RPMI8226 (cell line): ENCODE results near the gene CRB2.
"Not testable (repeated sequence)": the region's sequence is repeated elsewhere in the genome, so short reads cannot be mapped to it uniquely, and the experiment has no call there.

Experiments
- DNase-seq: peaks from one replicate; pipeline ENCODE4 v3.0.0-alpha.2; 2015

The CRB2 gene

DNA sequence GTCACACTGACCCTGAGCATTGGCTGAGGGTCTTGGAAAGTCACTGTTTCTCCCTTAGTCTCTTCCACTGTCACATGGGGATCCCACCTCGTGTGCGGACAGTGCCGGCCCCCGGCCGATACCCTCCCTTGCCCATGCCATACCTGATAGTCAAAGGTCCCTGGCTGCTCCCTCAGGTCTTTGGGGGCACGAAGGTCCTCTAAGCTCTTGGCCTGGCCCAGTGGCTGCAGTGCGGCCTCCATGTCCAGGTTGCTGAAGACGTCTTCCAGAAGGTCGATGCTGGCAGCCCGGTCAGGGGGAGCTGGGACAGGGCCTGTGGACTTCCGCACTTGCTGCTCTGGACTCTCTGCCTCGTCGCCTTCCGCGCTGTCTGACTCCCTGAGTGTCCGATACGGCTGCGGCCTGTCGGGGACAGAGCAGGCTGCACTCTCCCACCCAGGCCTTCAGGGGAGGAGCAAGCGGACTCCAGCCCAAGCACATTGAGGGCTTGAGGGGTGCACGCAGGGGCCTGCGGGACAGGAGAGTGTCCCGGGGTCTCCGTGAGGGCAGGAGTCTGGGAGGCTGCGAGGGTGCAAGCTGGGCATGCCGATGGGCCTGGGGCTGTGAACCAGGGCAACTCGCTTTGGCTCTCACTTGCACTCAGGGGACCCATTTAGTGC lies 27.6 kb downstream of the CRB2 start:
- no peak for DNase-seq

DNA sequence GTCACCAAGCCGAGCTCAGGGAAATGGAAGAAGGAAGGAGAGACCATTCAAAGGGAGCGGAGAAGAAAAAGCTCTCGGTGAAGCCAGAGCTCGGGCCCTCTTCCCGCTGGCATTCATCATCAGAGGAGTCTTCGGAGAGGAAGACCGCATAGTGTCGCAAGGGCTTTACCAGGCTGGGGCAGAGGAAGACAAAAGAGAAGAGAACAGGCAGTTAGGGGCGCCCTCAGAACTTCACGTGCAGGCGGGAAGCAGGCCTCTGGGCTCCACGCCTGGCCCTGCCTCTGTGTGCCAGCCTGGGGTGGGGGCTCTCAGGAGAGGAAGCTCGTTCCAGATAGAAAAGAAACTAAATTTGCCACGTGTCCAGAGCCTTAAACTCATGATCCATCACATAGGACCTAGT lies 31.7 kb downstream of the CRB2 start:
- no peak for DNase-seq

DNA sequence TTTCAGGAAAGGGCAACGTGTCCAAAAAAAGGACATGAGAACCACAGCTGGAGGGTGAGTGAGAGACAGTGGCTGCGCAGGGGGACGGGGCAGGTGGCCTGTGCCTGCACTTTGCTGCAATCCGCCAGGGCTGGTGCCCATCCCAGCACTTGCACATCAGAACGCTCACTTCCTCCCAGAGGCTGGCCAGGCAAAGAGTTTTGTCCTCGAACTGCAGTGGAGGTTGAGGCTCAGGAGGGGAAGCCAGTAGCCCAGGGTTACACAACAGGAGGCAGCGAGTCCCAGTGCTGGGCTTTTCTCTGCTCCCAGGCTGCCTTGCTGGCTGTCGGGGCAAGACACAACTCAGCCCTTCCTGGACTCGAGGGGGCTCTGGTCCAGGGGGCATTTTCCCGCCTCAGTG lies 33.1 kb downstream of the CRB2 start:
- no peak for DNase-seq

DNA sequence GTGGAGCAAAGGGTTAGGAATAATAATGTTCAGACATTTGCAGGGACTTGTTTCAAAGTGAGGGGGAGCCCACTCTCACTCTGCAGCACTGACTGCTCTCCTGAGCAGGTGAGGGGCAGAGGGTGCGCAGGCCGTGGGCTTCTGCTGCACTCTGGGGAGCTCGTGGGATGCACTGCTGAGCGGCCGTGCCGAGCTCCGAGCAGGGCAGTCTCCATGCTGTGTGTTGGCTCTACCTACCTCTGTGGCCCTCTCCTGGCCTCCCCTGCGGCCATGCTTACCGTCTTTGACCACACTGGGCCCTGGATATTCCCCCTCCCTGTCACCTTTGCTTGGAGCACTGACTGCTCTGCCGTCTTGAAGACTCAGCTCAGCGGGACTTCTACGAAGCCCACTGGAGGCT lies 33.7 kb downstream of the CRB2 start:
- no peak for DNase-seq

- DNase-seq = no peak
These were observed 34.5 kb downstream of the CRB2 start for GRCh38 chr9:123390337-123391135.

- DNase-seq = no peak
These were observed 35.2 kb downstream of the CRB2 start for GRCh38 chr9:123391233-123391632.

- no peak for DNase-seq
These were observed 35.9 kb downstream of the CRB2 start for GRCh38 chr9:123391946-123392345.

GRCh38 chr9:123392802-123393201 lies 36.8 kb downstream of the CRB2 start:
- DNase-seq = no peak

GRCh38 chr9:123394291-123395235 lies 38.6 kb downstream of the CRB2 start:
- no peak for DNase-seq

GRCh38 chr9:123395276-123395688 lies 39.3 kb downstream of the CRB2 start:
- no peak for DNase-seq

DNA sequence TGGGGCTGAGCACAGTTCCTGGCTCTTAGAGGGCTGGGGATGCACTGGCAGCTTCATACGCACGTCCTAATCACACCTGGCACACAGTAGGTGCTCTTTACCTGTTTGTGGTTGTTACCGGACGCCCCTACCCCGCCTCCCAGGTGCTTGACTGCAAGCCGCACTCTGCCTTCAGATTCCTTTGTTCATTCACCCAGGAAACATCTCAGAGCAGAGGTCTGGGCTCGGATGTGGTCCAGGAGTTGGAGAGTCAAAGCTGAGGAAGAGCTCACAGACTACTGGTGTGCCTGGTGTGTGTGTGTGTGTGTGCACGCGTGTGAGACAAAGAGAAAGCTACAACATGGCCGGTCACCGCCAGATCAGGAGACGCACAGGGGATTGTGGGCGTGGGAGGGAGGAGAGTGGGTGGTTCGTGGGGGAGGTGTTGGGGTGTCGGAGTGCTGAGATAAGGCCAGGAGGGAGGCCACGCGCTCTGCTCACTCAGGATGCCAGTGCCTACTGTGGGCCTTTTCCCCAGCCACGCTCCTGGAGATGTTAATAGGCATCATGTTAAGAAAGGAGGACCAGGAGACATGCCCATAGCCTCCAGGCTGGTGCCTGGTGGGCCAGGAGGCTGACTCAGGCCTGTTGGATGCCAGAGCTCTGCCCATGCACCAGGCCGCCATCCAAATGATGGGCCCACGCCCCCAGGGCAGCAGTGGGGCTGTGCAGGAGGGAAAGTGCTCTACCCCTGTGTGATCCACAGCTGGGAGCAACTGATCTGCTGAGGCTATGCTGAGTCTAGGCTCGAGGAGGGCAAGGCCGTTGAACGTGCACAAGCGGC lies 39.9 kb downstream of the CRB2 start:
- no peak for DNase-seq

- no peak for DNase-seq
These were observed 42.0 kb downstream of the CRB2 start for GRCh38 chr9:123397975-123398374.

DNA sequence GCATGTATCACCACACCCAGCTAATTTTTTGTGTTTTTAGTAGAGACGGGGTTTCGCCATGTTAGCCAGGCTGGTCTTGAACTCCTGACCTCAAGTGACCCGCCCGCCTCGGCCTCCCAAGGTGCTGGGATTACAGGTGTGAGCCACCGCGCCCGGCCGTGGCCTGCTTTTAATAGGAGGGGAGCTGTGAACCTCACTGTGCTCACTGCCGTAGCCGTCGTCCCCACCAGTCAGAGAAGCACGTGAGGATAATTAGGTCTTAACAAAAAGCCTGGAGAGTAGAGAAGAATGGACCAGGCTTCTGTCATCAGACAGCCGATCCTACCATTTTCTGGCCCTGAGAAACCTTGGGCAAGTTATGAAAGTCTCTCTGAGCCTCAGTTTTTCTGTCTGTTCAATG lies 42.9 kb downstream of the CRB2 start:
- DNase-seq = not testable (repeated sequence)

- peak; percentile 35 for DNase-seq
These were observed 43.9 kb downstream of the CRB2 start for GRCh38 chr9:123399803-123400378.

DNA sequence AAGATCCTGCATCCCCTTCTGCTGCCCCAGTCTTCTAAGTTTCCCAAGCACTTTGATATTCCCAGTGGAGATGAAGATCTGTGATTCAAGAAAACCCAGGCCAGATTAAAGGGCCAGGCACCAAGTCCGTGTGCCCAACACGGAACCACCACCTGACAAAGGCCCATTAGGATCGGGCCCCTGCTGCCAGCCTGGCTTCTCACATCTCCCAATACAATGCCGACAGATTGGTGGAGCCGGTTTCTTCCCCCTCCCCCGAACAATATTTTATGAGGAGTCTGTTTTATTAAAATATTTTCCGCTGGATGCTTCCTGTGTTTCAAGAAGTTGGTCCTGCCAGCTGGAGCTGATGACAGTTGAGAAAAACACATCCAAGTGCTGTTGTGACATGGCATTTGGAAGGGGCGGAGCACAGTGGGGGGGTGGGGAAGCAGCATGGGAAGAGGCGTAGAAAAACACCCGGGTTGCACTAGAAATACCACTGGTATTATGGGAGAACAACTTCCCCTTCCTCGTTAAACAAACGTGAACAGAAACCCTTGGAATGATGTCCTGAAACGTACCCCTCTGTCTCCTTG lies 45.0 kb downstream of the CRB2 start:
- no peak for DNase-seq

- peak; percentile 59 for DNase-seq
These were observed 46.0 kb downstream of the CRB2 start for GRCh38 chr9:123401879-123402513.

DNA sequence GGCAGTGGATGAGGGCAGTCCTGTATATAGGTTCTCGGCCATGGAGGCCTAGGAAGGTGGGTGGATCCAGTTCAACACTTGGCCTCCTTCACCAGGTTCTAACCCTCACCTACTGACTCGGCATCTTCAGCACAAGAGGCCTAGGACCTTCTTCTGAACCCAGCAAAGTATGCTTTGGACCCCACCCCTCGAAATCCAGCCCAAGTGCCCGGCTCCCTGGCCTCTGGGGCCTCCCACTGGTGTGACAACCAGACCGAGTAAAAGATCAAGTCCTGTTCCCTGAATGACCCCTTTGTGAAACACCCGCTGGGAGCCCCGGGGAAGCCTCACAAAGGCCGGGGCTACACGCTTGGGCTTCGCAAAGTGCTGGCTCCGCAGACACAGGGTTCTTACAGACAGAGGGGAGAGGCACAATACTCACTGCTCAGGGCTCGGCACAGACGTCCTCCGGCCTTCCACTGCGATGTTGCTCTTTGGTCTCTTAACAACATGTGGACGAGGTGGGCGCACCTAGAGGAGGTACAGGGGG lies 47.0 kb downstream of the CRB2 start:
- no peak for DNase-seq

GRCh38 chr9:123406016-123406415 lies 50.0 kb downstream of the CRB2 start:
- no peak for DNase-seq

DNA sequence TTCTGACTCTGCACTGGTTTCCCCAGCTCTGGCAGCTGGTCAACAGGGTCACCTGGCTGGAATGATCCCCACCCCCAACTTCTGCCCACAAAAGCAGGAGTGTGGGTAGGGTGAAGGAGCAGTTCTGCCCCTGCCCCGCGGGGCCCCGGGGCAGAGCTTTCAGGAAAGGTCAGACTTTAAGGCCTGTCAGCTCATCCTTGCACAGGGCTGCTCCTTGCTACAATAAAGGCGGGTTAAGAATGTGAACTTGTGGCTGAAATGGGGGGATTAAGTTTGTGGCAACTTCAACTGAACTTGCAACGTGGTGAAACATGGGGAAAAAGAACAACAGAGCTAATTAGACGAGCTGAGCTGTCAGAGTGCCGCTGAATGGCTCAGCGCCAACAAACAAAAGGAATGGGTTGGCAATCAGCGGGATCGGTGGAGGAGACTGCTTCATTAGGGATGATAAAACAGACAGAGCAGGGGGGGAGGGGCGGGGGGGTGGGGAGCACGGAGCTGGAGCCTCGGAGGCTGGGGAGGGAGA lies 50.8 kb downstream of the CRB2 start:
- DNase-seq = no peak

DNA sequence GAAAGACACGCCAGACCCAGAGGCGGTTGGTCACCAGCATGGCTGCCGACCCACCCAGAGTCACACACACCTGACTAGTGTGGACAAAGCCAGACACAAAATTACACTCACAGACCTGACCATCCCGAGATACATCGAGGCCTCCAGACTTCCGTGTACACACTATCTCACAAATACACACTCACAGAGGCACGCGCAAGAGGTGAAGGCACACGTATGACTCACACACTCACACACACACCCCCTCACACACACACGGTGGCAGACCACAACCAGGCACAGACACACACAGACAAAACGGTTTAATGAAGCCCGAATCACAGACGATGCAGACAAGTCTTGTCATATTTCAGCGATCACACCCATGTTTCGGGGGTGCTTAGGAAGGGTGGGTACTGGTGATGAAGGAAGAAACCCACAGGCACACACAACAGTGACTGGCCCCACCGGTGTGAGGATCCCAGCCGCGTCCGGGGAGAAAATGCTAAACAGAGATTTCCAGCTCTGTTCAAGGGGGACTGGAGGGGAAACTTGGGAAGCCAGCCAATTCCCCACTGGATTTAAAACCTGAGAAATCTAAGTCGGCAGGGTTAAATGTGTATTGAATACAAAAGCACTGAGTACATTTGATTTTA lies 51.3 kb downstream of the CRB2 start:
- no peak for DNase-seq
